Measurements from ENCODE around the gene SERPINF2.
"Not testable (repeated sequence)": the region's sequence is repeated elsewhere in the genome, so short reads cannot be mapped to it uniquely, and the experiment has no call there.

Gene SERPINF2

GRCh38 chr17:1764705-1765104 is 22.0 kb downstream of the SERPINF2 start:
- DNase-seq = not testable (repeated sequence)

DNA sequence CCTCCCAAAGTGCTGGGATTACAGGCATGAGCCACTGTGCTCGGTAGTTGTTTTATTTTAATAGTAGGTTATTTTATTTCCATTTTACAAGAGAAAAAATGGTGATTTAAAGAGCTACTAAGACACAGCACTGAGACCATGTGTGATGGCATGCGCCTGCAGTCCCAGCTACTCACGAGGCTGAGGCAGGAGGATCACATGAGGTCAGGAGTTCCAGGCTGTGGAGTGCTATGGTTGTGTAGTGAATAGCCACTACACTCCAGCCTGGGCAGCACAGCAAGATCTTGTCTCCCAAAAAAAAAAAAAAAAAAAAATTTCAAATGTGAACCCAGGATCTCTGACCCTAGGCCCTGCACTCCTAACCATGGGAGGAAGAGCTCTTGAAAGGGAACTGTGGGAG is 22.9 kb downstream of the SERPINF2 start:
- DNase-seq = no peak

DNA sequence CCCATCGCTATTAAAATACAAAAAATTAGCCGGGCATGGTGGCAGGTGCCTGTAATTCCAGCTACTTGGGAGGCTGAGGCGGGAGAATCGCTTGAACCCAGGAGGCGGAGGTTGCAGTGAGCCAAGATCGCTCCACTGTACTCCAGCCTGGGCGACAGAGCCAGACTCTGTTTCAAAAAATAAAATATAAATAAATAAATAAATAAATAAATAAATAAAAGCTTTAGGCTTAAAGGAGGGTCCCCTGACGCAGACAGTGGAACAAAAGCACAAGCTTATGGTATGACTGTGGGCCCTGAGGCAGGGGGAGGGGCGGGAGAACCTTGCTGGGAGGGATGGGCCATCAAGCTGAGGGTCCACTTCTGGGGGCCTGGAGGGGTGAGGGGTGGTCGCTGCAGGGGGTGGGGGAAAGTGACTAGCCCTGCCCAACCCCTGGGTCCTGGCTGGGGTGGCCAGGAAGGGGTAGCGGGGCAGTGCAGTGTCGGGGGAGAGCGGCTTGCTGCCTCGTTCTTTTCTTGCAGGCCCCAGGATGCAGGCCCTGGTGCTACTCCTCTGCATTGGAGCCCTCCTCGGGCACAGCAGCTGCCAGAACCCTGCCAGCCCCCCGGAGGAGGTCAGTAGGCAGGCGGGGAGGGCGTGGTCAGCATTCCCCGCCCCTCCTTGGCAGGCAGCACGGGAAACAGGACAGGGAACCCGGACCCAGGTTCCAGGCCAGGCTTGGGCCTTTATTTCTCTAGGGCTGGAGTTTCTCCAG is 23.9 kb downstream of the SERPINF2 start:
- no peak for DNase-seq

GRCh38 chr17:1767358-1767757 is 24.7 kb downstream of the SERPINF2 start:
- DNase-seq = no peak

GRCh38 chr17:1769822-1770477 is 27.3 kb downstream of the SERPINF2 start:
- DNase-seq = no peak

GRCh38 chr17:1773000-1773695 is 30.5 kb downstream of the SERPINF2 start:
- DNase-seq = not testable (repeated sequence)

DNA sequence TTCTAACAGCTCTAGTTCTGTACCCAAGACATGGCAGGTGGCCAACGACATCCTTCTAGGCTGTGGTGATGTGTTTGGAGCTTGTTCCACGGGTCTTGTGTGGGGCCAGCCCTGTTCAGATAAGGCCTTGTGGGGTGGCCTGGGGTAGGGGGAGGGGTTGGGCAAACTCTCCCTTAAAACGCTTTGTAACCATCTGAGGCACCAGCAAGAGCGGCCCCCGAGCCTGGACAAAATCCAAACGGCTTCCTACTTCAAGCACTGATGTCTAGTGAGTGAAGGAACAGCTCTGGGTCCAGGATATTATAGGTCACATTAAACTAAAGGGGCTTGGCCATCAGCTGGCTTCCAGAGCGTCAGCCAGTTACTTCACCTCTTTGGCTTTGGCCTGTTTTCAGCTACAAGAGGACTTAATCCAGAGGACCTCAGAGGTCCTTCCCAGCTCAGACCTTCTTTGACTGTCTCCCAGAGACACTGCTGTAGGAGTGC is 31.1 kb downstream of the SERPINF2 start:
- no peak for DNase-seq

- DNase-seq = no peak
Observed at GRCh38 chr17:1774390-1775176, 31.9 kb downstream of the SERPINF2 start.

DNA sequence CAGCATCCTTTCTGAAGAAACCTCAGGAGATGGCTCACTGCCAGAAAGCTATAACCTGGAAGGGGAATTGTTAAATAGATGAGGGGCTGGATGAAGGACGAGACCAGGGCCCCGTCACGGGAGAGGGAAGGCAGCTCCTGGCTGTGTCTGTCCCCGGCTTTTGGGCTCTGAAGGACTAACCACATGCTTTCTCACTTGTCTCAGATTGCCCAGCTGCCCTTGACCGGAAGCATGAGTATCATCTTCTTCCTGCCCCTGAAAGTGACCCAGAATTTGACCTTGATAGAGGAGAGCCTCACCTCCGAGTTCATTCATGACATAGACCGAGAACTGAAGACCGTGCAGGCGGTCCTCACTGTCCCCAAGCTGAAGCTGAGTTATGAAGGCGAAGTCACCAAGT is 33.7 kb downstream of the SERPINF2 start:
- no peak for DNase-seq

DNA sequence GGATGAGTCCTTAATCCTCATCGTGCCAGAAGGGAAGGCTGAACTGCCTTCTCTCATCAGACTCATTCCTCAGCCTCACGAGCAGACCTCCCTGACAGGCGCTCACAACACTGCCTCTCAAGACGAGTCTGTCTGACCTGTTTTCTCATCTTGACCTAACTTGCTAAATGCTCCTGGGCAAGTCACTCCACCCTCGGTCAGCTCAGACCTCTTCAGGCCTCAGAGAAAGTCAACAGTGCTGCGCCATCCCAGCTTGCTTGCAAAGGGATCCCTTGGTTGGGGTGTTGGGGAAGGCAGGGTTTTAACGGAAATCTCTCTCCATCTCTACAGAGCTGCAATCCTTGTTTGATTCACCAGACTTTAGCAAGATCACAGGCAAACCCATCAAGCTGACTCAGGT is 34.2 kb downstream of the SERPINF2 start:
- DNase-seq = no peak

DNA sequence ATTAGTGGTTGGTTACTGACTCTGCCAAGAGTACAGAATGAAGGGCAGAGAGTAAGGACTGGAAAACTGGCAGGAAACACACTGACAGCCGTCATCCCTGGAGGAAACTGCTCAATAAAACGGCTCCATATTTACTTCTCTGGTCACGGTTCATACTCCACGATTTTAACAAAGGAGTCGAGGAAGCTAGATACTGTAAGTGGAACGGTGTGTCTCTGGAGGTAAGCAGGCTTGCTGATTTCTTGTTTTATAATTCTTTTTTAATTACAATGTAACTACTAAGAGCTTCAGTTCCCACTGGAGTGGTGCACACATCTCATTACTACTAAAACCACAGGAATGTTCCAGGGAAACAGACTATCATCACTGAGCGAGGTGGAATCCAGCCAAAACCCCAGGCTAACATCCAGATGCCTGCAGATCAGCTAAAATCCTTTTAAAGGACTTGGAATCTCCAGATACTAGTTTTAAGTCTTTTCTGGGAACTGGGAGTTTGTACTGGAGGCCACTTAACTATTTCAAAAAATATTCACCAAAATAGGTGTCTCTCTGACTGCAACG is 37.0 kb downstream of the SERPINF2 start:
- no peak for DNase-seq

GRCh38 chr17:1782171-1782567 is 39.5 kb downstream of the SERPINF2 start:
- no peak for DNase-seq

- no peak for DNase-seq
Observed at GRCh38 chr17:1783271-1783670, 40.6 kb downstream of the SERPINF2 start.

DNA sequence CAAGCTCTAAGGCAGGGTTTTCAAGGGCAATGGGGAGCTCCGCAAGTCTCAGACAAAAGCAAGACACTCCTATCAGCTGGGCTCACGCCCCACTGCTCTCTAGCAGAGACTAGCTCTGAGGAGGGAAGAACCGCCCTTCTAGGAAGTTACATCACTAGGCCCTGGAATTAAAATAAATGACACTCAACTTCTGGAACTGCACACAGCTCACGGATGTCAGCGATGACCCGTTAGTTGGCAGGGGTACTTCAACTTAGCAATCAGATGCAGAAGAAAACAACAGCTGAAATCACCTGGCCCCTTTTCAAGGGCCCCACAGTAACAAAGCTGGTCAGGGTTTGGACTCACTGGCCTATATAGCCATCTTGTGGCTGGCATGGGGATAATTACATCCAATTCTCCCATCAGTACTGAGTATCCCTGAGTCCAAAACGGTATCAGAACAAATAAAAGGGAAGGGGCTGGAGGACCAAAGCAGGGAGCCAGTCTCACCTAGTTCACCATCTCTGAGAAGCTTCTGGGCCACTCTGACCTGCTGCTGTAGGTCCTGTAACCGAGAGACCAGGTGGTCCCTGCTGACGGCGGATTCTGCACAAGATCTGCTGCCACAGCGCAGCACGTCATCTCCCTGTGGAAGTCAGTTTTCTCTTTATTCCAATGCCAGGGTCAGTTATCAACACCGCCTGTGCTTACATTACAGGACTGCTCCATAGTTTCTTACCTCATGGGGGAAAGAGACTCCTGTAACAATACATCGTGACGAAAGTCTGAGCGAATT is 41.4 kb downstream of the SERPINF2 start:
- DNase-seq = no peak

DNA sequence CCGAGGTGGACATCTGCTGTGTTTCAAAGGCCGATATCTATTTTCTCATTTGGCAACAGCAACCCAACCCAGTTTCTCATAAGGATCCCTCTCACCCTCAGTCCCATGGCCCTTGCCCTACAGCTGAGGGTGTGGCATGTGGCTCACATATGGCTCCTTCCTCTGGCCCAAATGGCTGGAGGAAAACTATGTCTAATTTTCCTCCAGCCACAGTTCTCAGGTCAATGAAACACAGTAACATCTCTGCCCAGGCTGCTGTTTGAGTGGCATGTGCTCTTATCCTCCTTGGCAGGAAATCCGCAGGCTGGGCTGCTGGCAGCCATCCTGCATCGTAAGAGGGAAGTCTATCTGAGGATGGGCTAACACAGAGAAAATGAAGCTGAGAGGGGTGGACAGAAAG is 43.3 kb downstream of the SERPINF2 start:
- DNase-seq = no peak

DNA sequence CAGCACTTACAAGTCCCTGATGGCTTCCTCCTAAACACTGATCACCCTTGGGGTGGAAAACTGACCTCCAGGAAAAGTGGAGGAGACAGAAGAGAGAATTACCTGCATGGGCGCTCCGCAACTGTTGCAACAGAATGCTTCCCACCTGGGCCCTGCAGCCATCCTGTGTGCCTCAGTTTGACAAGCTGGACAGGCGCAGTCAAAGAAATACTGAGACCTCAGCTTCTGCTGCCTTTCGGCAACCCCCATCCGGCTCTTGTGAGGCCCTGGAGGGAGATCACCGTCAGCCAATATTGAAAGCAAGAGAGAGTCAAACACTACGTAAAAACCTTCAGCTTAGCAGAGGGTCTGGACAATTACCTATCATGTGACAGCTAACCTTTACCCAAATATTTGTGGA is 44.0 kb downstream of the SERPINF2 start:
- DNase-seq = no peak

DNA sequence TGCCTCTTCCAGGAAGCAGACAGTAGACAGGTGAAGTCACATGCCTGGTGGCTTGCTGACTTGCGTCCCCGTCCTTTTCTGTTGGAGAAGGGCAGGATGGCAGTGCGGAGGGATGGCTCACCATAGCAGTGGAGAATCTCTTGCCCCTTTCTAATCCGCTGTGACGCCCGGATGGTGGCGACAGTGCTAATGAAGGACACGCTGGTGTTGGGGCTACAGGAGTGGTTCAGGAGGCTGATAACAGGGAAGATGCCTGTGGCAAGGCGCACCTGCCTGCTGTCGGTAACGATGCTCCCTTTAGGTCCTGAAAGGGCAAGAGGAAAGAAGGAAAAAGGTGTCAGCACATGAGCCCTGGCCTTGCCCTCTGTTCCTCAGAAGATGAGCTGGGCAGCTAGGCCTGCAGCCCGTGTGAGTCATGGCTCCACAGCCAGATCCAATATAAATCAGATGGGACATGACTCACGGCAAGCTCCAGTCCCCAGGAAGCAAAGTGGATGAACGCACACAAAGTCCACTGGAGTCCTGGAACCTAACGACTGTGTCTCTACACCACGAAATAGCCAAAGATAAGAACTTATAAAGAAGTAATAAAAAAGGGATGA is 44.7 kb downstream of the SERPINF2 start:
- no peak for DNase-seq

- DNase-seq = no peak
Observed at GRCh38 chr17:1789936-1790335, 47.3 kb downstream of the SERPINF2 start.

GRCh38 chr17:1792495-1793446 is 50.1 kb downstream of the SERPINF2 start:
- DNase-seq = no peak

DNA sequence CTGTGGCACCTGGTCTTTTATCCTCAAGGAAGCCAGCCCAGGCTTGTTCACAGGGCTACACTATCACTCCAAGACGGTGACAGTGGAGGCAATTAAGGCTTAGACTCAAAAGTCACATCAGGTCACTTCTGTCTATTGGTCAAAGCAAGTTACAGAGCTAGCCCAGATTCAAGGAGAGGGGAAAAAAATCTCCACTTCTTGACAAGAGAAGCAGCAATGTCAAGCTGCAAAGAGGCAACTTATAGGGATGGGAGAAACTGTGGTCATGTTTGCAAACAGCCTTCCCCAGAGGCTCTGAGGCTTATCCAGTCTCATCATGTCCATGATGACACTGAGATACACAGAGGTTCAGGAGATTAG is 50.8 kb downstream of the SERPINF2 start:
- no peak for DNase-seq

Measured in activated CD4-positive, alpha-beta T cell treated with anti-CD3 and anti-CD28 coated beads, Interleukin-10, Interleukin-2, amounts not matched to agents 100 ng/mL and 50 ng/mL, durations not matched to agents 16 hours and 8 hours (primary cell).